A549 (cell line): Measurements from ENCODE around the gene NEDD4L. TPM values are rescaled to one million over a fixed set of nuclear protein-coding genes. Genes with fewer than 3 reads are reported as not detected.

Source experiments
- ATAC-seq, 2 experiments: fragments of 200-7000 bp in 1 of 2; fragments of >200 bp in 1 of 2; cut with Nextera tagmentation in 1 of 2; cut with Tn5 transposase in 1 of 2; 3 replicates each; pipeline versions ENCODE4 v1.8.0 to v1.9.1; 2018 to 2020; ENCODE audit warnings: mild to moderate bottlenecking in 1 of 2, moderate library complexity in 1 of 2
- CTCF ChIA-PET: fragments of 300-600 bp; sonication (Branson Sonifier 250); formaldehyde crosslinking; extraction: SDS; loops from one replicate; lab custom pipeline; 2021; ENCODE audit warnings: antibody characterized with exemption, inconsistent platforms; lab: Yijun Ruan, JAX
- POLR2A ChIA-PET: fragments of 350-600 bp; formaldehyde crosslinking; extraction: SDS; loops from one replicate; lab custom pipeline; 2021; ENCODE audit warnings: antibody characterized with exemption, inconsistent platforms; lab: Yijun Ruan, JAX
- DNase-seq, 2 experiments: peaks; one replicate each; pipeline versions ENCODE4 v3.0.0 to v3.0.0-alpha.2; 2011 to 2016; ENCODE audit warnings: low read depth in 1 of 2, low spot score in 1 of 2
- FAIRE-seq: peaks from 2 replicates; lab custom pipeline; 2011; peaks lifted over from hg19 to GRCh38; lab: Jason Lieb, UNC
- H3K27ac ChIP-seq, 2 experiments: fragments of >200 bp; sonication (Bioruptor Twin); formaldehyde crosslinking; 3 replicates each; pipeline ENCODE4 v1.5.1; 2016 to 2017
- H3K4me1 ChIP-seq: fragments of >200 bp; sonication (Bioruptor Twin); formaldehyde crosslinking; 3 replicates; pipeline ENCODE4 v1.6.1; 2016
- H3K4me2 ChIP-seq: fragments of >200 bp; sonication (Bioruptor Twin); formaldehyde crosslinking; 3 replicates; pipeline ENCODE4 v1.6.1; 2016
- H3K4me3 ChIP-seq: fragments of >200 bp; sonication (Bioruptor Twin); formaldehyde crosslinking; 3 replicates; pipeline ENCODE4 v1.5.1; 2016
- H3K9me3 ChIP-seq: fragments of >200 bp; sonication (Bioruptor Twin); formaldehyde crosslinking; 3 replicates; pipeline ENCODE4 v1.6.1; 2016
- BCL3 ChIP-seq: fragments of >200 bp; sonication (Bioruptor Twin); formaldehyde crosslinking; IDR thresholded peaks from 3 replicates; pipeline ENCODE4 v1.6.1; 2016
- CBX8 ChIP-seq: fragments of 200-600 bp; sonication (generic); IDR thresholded peaks from 2 replicates; pipeline ENCODE4 v1.6.1; 2016
- CHD4 ChIP-seq: fragments of 200-600 bp; sonication (generic); IDR thresholded peaks from 2 replicates; pipeline ENCODE4 v1.6.1; 2016; ENCODE audit warnings: antibody characterized with exemption, mild to moderate bottlenecking, borderline replicate concordance
- EHMT2 ChIP-seq: fragments of 200-600 bp; sonication (generic); IDR thresholded peaks from 2 replicates; pipeline ENCODE4 v1.6.1; 2016; ENCODE audit warnings: antibody characterized with exemption, low read depth, mild to moderate bottlenecking, moderate library complexity
- EP300 ChIP-seq, 2 experiments: fragments of >200 bp; sonication (Bioruptor Twin); formaldehyde crosslinking; IDR thresholded peaks; 2 replicates in 1 of 2; 3 replicates in 1 of 2; pipeline ENCODE4 v1.6.1; 2016 to 2017
- FOSB ChIP-seq: fragments of 250-450 bp; sonication (Bioruptor Pico); IDR thresholded peaks from 2 replicates; pipeline ENCODE4 v1.5.0; 2020; ENCODE audit warnings: mild to moderate bottlenecking, moderate library complexity
- FOSL2 ChIP-seq, 2 experiments: fragments of 450-650 bp in 1 of 2; fragments of >200 bp in 1 of 2; sonication (Bioruptor Twin) in 1 of 2; formaldehyde crosslinking; IDR thresholded peaks; 2 replicates each; pipeline versions ENCODE4 v1.5.0 to v1.6.1; 2016 to 2020; ENCODE audit warnings: mild to moderate bottlenecking in 1 of 2, moderate library complexity in 1 of 2
- GATA3 ChIP-seq: IDR thresholded peaks from 2 replicates; pipeline ENCODE4 v1.6.1; 2012; ENCODE audit warnings: borderline replicate concordance
- HDAC2 ChIP-seq: fragments of 200-600 bp; sonication (generic); IDR thresholded peaks from 2 replicates; pipeline ENCODE4 v1.6.1; 2016
- HOXB13 ChIP-seq: fragments of 250-450 bp; sonication (Bioruptor Pico); IDR thresholded peaks from 2 replicates; pipeline ENCODE4 v1.5.0; 2020; ENCODE audit warnings: low read depth, mild to moderate bottlenecking, moderate library complexity
- KDM1A ChIP-seq: fragments of 200-600 bp; sonication (generic); IDR thresholded peaks from 2 replicates; pipeline ENCODE4 v1.6.1; 2016; ENCODE audit warnings: low read depth, mild to moderate bottlenecking
- MAX ChIP-seq: IDR thresholded peaks from 2 replicates; pipeline ENCODE4 v1.6.1; 2012
- MAZ ChIP-seq: fragments of 150-350 bp; IDR thresholded peaks from 2 replicates; pipeline ENCODE4 v1.6.1; 2014; ENCODE audit warnings: antibody characterized with exemption, low read depth, low read length, borderline replicate concordance
- MYC ChIP-seq: IDR thresholded peaks from 2 replicates; pipeline ENCODE4 v1.6.1; 2012; ENCODE audit warnings: mild to moderate bottlenecking, inconsistent platforms, low read length, improper control_type of control experiment, borderline replicate concordance
- PBX3 ChIP-seq: IDR thresholded peaks from 2 replicates; pipeline ENCODE4 v1.6.1; 2012
- RAD21 ChIP-seq, 2 experiments: fragments of >200 bp in 1 of 2; sonication (Bioruptor Twin) in 1 of 2; formaldehyde crosslinking in 1 of 2; IDR thresholded peaks in 1 of 2; conservative IDR thresholded peaks in 1 of 2; 2 replicates in 1 of 2; 3 replicates in 1 of 2; pipeline ENCODE4 v1.6.1; 2012 to 2018; ENCODE audit warnings: inconsistent platforms in 1 of 2
- RCOR1 ChIP-seq: fragments of 150-350 bp; IDR thresholded peaks from 2 replicates; pipeline ENCODE4 v1.6.1; 2014; ENCODE audit warnings: antibody characterized with exemption, low read length, low read depth
- TP53 ChIP-seq: fragments of 250-450 bp; sonication (Bioruptor Pico); IDR thresholded peaks from 2 replicates; pipeline ENCODE4 v1.5.0; 2021; ENCODE audit warnings: mild to moderate bottlenecking, moderate library complexity
- USF2 ChIP-seq: fragments of 450-650 bp; IDR thresholded peaks from 2 replicates; pipeline ENCODE4 v1.6.1; 2014; ENCODE audit warnings: antibody characterized with exemption
- ZC3H11A ChIP-seq: fragments of 450-650 bp; IDR thresholded peaks from 2 replicates; pipeline ENCODE4 v1.6.1; 2014; ENCODE audit warnings: antibody characterized with exemption, mild to moderate bottlenecking
- WGBS: methylation state at CpG from one replicate; pipeline ENCODE4 v1.1.6; 2017; ENCODE audit errors: missing lambda C conversion rate; 5-methylcytosine and 5-hydroxymethylcytosine counted together
- polyA plus RNA-seq, 4 experiments: library from polyadenylated mRNA; depleted of rRNA in 3 of 4; stranded (reverse); fragments of >200 nt; fragmentation: RNase III in 1 of 4; extraction: RNeasy Plus Mini Kit Qiagen cat#74134 plus additional on column Dnase treatment in 1 of 4; gene quantifications; 2 replicates in 3 of 4; 3 replicates in 1 of 4; pipeline ENCODE4 v1.2.3, GENCODE V29; 2011 to 2017

NEDD4L gene
- polyA plus RNA-seq, 2 of the 4 experiments (the other 2 are of a cell fraction), result 18.0 to 36.5 TPM

GRCh38 chr18:58046093-58046793, 2.2 kb downstream of the NEDD4L start:
- Histone ChIP-seq H3K4me3 (peak overlapping the region; percentile 86), H3K4me2 (peak overlapping the region; percentile 92), H3K27ac (peak overlapping the region; percentile 91 to 94), H3K4me1 (peaks cover 17% of the 10 kb centered on the region), H3K9me3 (no peaks in the 10 kb centered on the region)
- ATAC-seq (no peak), FAIRE-seq (no peak), DNase-seq (no peak)
- WGBS, result 8% methylated on average over 9 of the region's 9 CpGs
- POLR2A ChIA-PET, result interaction anchor here (1.6 kb wide), 1 partner anchor 76 kb away, joined by 3 read pairs; no protein-coding TSS in a partner anchor
- CTCF ChIA-PET, result interaction anchor here (0.6 to 2.2 kb wide), 5 partner anchors 10 to 131 kb away, joined by 3 to 15 read pairs (median 4); no protein-coding TSS in a partner anchor
- TF ChIP-seq RAD21 (conservative IDR thresholded peaks at IDR 0.05 in 1 of 2, IDR thresholded peaks at IDR 0.05 in 1 of 2) (no peak), PBX3 (no peak), MAZ (no peak)

- H3K4me1 ChIP-seq, result peaks cover 23% of the 10 kb centered on the region
- peak overlapping the region; percentile 92 for H3K4me2 ChIP-seq
- POLR2A ChIA-PET, result interaction anchor here (1.6 kb wide), 1 partner anchor 75 kb away, joined by 3 read pairs; no protein-coding TSS in a partner anchor
- no peaks in the 10 kb centered on the region for H3K9me3 ChIP-seq
- DNase-seq (no peak), ATAC-seq (no peak), FAIRE-seq (no peak)
- peak overlapping the region in 1 of 2 experiments; percentile 94; a peak in 2 of 6 replicates for H3K27ac ChIP-seq
- CTCF ChIA-PET, result interaction anchor here (0.6 to 1.6 kb wide), 3 partner anchors 88 to 130 kb away, joined by 3 to 4 read pairs (median 4); no protein-coding TSS in a partner anchor
- TF ChIP-seq USF2 (no peak), EHMT2 (no peak), ZC3H11A (no peak), BCL3 (no peak), KDM1A (no peak), FOSL2 (IDR thresholded peaks at IDR 0.05) (no peak), FOSL2 (CRISPR knock-in tag; IDR thresholded peaks at IDR 0.05) (no peak), EP300 (IDR thresholded peaks at IDR 0.05) (no peak), MAX (no peak), PBX3 (no peak), RCOR1 (no peak), MYC (no peak), MAZ (no peak), HDAC2 (no peak), FOSB (CRISPR knock-in tag) (no peak), GATA3 (no peak), CHD4 (no peak), CBX8 (no peak), HOXB13 (CRISPR knock-in tag) (no peak), TP53 (CRISPR knock-in tag) (no peak)
- 66% methylated on average over 12 of the region's 12 CpGs for WGBS
- peak overlapping the region; percentile 86; the same call in 2 of the 3 replicates for H3K4me3 ChIP-seq
Measured at GRCh38 chr18:58046794-58047555, 2.9 kb downstream of the NEDD4L start.
